Measurements from ENCODE around the gene DCTN2.

GRCh38 chr12:57512665-57513064 lies 34.3 kb downstream of the DCTN2 start:
- TF ChIP-seq CTCF (IDR thresholded peaks at IDR 0.05) (no peak), POLR2A (IDR thresholded peaks at IDR 0.05) (no peak)
